DND-41 (cell line): ENCODE results near the gene TTLL5.
A peak's percentile ranks its signal among the peaks of the same experiment; 100 is the strongest.

ENCODE experiments used
- ATAC-seq: fragments of 200-7000 bp; cut with Tn5 transposase; 3 replicates; pipeline ENCODE4 v1.9.1; 2021; ENCODE audit warnings: low read depth; ENCODE audit not compliant: insufficient read depth
- DNase-seq: peaks from one replicate; pipeline ENCODE4 v3.0.0-alpha.2; 2020
- H2AFZ ChIP-seq: 2 replicates; pipeline ENCODE4 v1.6.0; 2012; ENCODE audit warnings: low read depth, low read length
- H3K27ac ChIP-seq: 2 replicates; pipeline ENCODE4 v1.5.1; 2012; ENCODE audit warnings: low read length, inconsistent platforms
- H3K27me3 ChIP-seq: fragments of 200-600 bp; sonication (generic); 2 replicates; pipeline ENCODE4 v1.6.0; 2012; ENCODE audit warnings: low read length, mild to moderate bottlenecking, inconsistent platforms; ENCODE audit not compliant: insufficient read depth, poor library complexity
- H3K36me3 ChIP-seq: 2 replicates; pipeline ENCODE4 v1.5.1; 2012; ENCODE audit warnings: low read length, inconsistent platforms; ENCODE audit not compliant: insufficient read depth
- H3K4me1 ChIP-seq: 2 replicates; pipeline ENCODE4 v1.5.1; 2012; ENCODE audit warnings: mild to moderate bottlenecking, low read length; ENCODE audit not compliant: insufficient read depth
- H3K4me2 ChIP-seq: 2 replicates; pipeline ENCODE4 v1.6.0; 2012; ENCODE audit warnings: mild to moderate bottlenecking, moderate library complexity, low read length, inconsistent platforms; ENCODE audit not compliant: insufficient read depth
- H3K4me3 ChIP-seq, 2 experiments: fragments of 200-600 bp in 1 of 2; shearing (Covaris generic) in 1 of 2; 2 replicates each; pipeline ENCODE4 v1.5.1; 2012 to 2016; ENCODE audit warnings: inconsistent platforms in 2 of 2, low read length in 2 of 2, mild to moderate bottlenecking in 2 of 2, low read depth in 1 of 2, moderate library complexity in 1 of 2
- H3K79me2 ChIP-seq: 2 replicates; pipeline ENCODE4 v1.6.0; 2012; ENCODE audit warnings: low read length, inconsistent platforms; ENCODE audit not compliant: insufficient read depth
- H3K9ac ChIP-seq: 2 replicates; pipeline ENCODE4 v1.6.0; 2012; ENCODE audit warnings: low read depth, mild to moderate bottlenecking, inconsistent platforms, low read length, moderate library complexity
- H3K9me3 ChIP-seq: 2 replicates; pipeline ENCODE4 v1.5.1; 2012; ENCODE audit warnings: low read length, moderate library complexity, mild to moderate bottlenecking, inconsistent platforms; ENCODE audit not compliant: insufficient read depth, severe bottlenecking
- H4K20me1 ChIP-seq: 2 replicates; pipeline ENCODE4 v1.6.0; 2012; ENCODE audit warnings: low read length; ENCODE audit not compliant: insufficient read depth
- CTCF ChIP-seq: IDR thresholded peaks from 2 replicates; pipeline ENCODE4 v1.5.1; 2012; ENCODE audit warnings: borderline replicate concordance, low read length, moderate library complexity, mild to moderate bottlenecking; ENCODE audit not compliant: poor library complexity, severe bottlenecking; ENCODE audit errors: extremely low read depth
- EZH2 ChIP-seq: IDR thresholded peaks from 3 replicates; pipeline ENCODE4 v1.6.1; 2012; ENCODE audit warnings: borderline replicate concordance, low read depth, mild to moderate bottlenecking, moderate library complexity, low read length, inconsistent platforms; ENCODE audit not compliant: severe bottlenecking

Gene TTLL5

DNA sequence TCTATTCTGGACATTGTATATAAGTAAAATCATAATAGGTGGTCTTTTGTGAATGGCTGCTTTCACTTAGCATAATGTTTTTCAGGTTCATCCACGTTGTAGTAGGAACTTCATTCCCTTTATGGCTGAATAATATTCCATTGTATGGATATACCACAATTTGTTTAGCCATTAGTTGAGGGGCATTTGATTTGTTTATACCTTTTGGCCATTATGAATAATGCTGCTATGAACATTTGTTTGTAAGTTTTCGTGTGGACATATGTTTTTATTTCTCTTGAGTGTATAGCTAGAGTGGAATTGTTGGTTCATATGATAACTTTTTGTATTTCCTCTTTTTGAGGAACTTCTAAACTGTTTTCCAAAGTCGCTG lies 123.3 kb downstream of the TTLL5 start:
- Histone ChIP-seq H3K9me3 (peaks cover 5% of the 10 kb centered on the region), H3K27ac (no peak overlapping the region), H3K27me3 (no peaks in the 10 kb centered on the region), H3K9ac (no peak overlapping the region), H2AFZ (no peak overlapping the region), H3K79me2 (no peaks in the 10 kb centered on the region), H3K4me1 (no peaks in the 10 kb centered on the region), H4K20me1 (no peaks in the 10 kb centered on the region), H3K36me3 (peaks cover 67% of the 10 kb centered on the region), H3K4me2 (no peak overlapping the region), H3K4me3 (no peak overlapping the region)
- TF ChIP-seq CTCF = no peak
- TF ChIP-seq EZH2 = no peak
- no peak for DNase-seq
- no peak for ATAC-seq

DNA sequence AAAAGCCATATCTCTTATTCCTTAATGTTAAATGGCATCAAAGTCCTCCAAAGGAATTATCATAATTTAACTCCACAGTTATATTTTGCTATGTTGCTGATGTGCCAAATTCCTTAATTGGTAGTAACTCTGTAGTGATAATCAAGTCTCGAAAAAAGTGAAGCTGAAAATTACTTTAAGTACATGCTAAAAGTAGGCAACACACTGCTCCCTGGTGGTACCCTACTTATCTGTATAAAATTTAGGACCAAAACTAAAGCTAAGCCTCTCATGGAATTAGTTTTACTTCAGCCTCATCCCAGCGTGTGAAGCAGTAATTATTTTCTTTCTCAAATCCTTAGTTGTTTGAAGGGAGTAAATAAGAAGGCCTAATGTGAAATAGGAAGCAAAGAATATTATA lies 132.8 kb downstream of the TTLL5 start:
- H3K4me3 ChIP-seq = no peak overlapping the region
- H3K9me3 ChIP-seq = peaks cover 3% of the 10 kb centered on the region
- DNase-seq = no peak
- no peak overlapping the region for H3K27ac ChIP-seq
- H2AFZ ChIP-seq = no peak overlapping the region
- no peaks in the 10 kb centered on the region for H3K4me1 ChIP-seq
- no peak for ATAC-seq
- H3K27me3 ChIP-seq = no peaks in the 10 kb centered on the region
- H3K79me2 ChIP-seq = no peaks in the 10 kb centered on the region
- TF ChIP-seq EZH2 (no peak), CTCF (peak; percentile 25)
- no peaks in the 10 kb centered on the region for H4K20me1 ChIP-seq
- H3K36me3 ChIP-seq = peaks cover 12% of the 10 kb centered on the region; the same call in 1 of the 2 replicates
- H3K9ac ChIP-seq = no peak overlapping the region
- no peak overlapping the region for H3K4me2 ChIP-seq

DNA sequence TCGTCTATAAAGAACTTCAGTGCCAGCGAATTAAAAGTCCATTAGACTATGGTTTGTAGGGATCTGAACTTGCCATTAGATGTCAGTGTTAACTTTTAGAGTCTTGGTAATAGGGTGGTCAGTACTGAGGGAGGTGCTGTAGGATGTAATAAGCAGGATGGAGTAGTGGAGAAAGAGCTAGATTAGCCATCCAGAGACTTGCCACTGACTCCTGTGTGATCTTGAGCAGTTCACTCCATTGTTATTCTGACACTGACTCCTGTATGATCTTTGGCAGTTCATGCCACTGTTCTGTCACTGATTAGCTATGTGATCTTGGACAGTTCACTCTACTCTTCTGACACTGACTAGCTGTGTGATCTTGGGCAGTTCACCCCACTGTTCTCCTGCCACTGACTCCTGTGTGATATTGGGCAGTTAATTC lies 133.6 kb downstream of the TTLL5 start:
- Histone ChIP-seq H3K27me3 (no peaks in the 10 kb centered on the region), H3K36me3 (peaks cover 16% of the 10 kb centered on the region; the same call in 1 of the 2 replicates), H2AFZ (no peak overlapping the region), H3K79me2 (no peaks in the 10 kb centered on the region), H3K9me3 (peaks cover under 1% of the 10 kb centered on the region), H3K4me3 (no peak overlapping the region), H3K9ac (no peak overlapping the region), H4K20me1 (no peaks in the 10 kb centered on the region), H3K4me2 (no peak overlapping the region), H3K4me1 (no peaks in the 10 kb centered on the region), H3K27ac (no peak overlapping the region)
- DNase-seq = no peak
- ATAC-seq = no peak
- TF ChIP-seq CTCF (no peak), EZH2 (no peak)

DNA sequence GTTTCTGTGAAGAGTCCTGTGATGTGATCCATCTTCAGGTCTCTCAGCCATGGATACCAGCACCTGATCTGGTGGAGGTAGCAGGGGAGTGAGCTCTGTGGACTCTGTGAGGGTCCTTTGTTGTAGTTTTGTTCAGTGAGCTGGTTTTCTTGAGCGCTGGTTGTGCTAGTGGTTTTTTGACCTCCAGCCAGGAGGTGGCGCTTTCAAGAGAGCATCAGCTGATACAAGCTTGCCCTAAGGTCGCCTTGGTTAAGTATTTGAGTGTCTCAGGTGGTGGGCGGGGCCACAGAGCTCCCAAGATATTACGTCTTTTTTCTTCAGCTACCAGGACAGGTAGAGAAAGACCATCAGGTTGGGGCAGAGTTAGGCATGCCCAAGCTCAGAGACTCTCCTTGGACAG lies 139.7 kb downstream of the TTLL5 start:
- H3K4me2 ChIP-seq = no peak overlapping the region
- H2AFZ ChIP-seq = no peak overlapping the region
- peaks cover 3% of the 10 kb centered on the region for H3K9me3 ChIP-seq
- no peaks in the 10 kb centered on the region for H3K4me1 ChIP-seq
- no peak for ATAC-seq
- no peak overlapping the region for H3K4me3 ChIP-seq
- no peak overlapping the region for H3K27ac ChIP-seq
- peaks cover 32% of the 10 kb centered on the region for H3K36me3 ChIP-seq
- no peak overlapping the region for H3K9ac ChIP-seq
- H3K79me2 ChIP-seq = no peaks in the 10 kb centered on the region
- H3K27me3 ChIP-seq = no peaks in the 10 kb centered on the region
- TF ChIP-seq EZH2 (no peak), CTCF (peak; percentile 31)
- H4K20me1 ChIP-seq = no peaks in the 10 kb centered on the region
- no peak for DNase-seq
